ENCODE data around the gene DERL2.

DNA sequence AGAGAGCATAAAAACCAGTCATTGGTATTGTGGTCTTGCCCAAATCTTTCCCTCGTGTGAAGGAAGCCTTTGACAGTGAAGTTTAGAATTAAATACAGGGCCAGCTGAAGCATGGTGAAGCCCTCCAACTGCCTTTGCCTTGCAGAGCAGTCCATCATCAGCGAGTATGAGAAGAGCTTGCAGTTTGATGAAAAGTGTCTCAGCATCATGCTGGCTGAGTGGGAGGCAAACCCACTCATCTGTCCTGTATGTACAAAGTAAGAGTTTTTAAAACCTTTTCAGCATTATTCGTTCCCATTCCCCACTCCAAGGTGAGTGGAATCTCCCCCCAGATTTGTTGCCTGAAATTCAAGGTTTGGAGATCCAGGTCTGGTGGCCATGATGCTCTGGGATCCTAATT, 60.2 kb downstream of the DERL2 start:
- TF ChIP-seq, protein P1, sequence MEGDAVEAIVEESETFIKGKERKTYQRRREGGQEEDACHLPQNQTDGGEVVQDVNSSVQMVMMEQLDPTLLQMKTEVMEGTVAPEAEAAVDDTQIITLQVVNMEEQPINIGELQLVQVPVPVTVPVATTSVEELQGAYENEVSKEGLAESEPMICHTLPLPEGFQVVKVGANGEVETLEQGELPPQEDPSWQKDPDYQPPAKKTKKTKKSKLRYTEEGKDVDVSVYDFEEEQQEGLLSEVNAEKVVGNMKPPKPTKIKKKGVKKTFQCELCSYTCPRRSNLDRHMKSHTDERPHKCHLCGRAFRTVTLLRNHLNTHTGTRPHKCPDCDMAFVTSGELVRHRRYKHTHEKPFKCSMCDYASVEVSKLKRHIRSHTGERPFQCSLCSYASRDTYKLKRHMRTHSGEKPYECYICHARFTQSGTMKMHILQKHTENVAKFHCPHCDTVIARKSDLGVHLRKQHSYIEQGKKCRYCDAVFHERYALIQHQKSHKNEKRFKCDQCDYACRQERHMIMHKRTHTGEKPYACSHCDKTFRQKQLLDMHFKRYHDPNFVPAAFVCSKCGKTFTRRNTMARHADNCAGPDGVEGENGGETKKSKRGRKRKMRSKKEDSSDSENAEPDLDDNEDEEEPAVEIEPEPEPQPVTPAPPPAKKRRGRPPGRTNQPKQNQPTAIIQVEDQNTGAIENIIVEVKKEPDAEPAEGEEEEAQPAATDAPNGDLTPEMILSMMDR (IDR thresholded peaks at IDR 0.05; ENCODE audit: low read length): no peak
- TF ChIP-seq EZH2 (IDR thresholded peaks at IDR 0.05; ENCODE audit: borderline replicate concordance, low read length): no peak

All from OCI-LY1 (cell line).